Suppressor macrophage treated with lipopolysaccharide for 4 hours (primary cell): ENCODE measurements around the gene CEP70.
"Not testable (repeated sequence)": the region's sequence is repeated elsewhere in the genome, so short reads cannot be mapped to it uniquely, and the experiment has no call there.

Source experiments
- DNase-seq: peaks from one replicate; pipeline ENCODE4 v3.0.0-alpha.2; 2020

CEP70 gene, protein sequence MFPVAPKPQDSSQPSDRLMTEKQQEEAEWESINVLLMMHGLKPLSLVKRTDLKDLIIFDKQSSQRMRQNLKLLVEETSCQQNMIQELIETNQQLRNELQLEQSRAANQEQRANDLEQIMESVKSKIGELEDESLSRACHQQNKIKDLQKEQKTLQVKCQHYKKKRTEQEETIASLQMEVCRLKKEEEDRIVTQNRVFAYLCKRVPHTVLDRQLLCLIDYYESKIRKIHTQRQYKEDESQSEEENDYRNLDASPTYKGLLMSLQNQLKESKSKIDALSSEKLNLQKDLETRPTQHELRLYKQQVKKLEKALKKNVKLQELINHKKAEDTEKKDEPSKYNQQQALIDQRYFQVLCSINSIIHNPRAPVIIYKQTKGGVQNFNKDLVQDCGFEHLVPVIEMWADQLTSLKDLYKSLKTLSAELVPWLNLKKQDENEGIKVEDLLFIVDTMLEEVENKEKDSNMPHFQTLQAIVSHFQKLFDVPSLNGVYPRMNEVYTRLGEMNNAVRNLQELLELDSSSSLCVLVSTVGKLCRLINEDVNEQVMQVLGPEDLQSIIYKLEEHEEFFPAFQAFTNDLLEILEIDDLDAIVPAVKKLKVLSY

DNA sequence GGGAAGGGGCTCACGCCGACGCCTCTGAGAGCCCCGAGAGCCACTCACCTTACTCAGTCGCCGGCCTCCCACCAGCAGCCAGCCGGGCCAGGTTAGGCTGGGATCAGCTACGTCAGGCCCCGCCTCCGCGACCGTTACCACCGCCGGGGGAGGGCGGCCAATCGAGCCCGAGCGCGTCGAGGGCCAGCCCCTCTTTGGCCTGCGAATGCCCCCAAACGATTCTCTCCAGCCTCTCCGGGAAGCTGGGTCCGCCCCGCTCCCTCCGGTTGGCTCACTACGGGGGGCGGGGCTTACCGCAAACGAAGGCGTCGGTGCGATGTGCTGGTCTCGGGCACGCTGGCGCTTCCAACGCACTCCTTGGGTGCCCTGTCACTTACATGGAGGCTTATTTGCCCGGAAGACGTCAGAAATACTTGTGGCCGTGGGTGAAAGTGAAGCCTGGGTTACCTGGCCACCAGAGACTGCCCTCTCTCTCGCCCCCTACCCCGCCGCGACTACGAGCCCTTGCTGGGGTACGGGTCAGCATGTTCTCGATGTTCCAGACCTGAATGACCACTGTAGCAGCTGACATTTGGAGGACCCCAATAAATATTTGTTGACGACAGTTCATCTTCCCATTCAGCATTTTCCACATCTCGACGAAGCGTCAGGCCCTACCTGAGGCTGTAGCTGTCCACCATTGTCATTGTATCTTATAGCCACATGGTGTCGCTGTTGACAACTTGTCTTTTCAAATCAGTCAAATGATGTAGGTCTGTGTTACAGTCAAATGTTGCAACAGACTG lies at the start of gene CEP70:
TSS of gene CEP70 (minus strand) at position 111 of the 785 bp plus-strand sequence. CDS start 21,333 bp downstream, outside the sequence.
- DNase-seq = peak; percentile 90

DNA sequence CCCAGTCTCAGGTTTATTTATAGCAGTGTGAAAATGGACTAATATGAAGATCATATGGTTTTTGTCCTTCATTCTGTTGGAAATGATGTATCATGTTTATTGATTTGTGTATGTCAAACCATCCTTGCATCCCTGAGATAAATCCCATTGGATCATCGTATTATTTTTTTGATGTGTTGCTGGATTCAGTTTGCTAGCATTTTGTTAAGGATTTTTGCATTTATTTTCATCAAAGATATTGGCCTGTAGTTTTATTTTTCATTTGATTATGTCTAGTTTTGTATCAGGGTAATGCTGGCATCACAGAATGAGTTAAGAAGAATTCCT lies 48.8 kb upstream of the CEP70 start:
- no peak for DNase-seq

DNA sequence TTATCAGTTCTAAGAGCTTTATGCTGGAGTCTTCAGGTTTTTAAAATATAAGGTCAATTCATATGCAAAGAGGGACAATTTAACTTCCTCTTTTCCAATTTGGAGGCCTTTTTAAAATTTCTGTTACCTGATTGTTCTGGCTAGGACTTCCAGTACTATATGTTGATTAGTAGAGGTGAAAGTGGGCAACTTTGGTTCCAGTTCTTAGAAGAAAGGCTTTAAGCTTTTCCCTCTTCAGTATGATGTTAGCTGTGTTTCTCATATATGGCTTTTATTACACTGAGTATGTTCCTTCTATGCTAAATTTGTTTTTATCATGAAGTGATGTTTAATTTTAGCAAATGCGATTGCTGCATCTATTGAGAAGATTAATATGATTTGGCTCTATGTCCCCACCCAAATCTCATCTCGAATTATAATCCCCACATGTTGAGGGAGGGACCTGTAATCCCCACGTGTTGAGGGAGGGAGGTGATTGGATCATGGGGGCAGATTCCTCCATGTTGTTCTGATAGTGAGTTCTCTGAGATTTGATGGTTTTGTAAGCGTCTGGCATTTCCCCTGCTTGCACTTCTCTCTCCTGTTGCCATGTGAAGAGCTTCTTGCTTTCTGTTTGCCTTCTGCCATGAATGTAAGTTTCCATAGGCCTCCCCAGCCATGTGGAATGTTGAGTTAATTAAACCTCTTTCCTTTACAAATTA lies 48.3 kb upstream of the CEP70 start:
- no peak for DNase-seq

DNA sequence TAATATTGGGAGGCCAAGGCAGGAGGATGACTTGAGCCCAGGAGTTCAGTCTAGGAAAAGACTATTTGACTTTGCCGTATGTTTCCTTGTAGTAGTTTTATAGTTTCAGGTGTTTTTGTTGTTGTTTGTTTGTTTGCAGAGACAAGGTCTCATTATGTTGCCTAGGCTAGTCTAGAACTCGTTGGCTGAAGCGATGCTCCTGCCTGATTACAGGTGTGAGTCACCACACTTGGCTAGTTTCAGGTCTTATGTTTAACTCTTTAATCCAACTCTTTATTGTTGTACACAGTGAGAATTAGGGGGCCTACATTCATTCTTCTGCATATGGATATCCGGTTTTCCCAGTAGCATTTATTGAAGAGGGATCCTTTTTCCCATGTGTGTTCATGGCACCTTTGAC lies 46.5 kb upstream of the CEP70 start:
- DNase-seq = no peak

DNA sequence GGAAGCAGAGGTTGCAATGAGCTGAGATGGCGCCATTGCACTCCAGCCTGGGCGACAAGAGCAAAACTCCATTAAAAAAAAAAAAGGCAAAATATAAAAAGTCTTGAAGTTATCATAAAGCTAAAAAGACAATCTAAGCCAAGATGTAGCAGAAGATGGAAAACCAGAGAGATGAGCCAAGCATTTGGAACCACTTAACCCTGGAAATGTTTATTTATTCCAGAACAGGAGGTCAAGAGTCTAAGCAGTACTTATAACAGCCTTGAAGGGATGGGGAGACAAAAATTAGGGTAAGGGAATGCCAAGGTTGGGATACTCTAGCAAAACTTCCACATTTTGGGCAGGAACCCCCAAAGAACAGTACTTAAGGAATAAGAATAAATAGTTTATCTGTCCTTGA lies 44.6 kb upstream of the CEP70 start:
- no peak for DNase-seq

DNA sequence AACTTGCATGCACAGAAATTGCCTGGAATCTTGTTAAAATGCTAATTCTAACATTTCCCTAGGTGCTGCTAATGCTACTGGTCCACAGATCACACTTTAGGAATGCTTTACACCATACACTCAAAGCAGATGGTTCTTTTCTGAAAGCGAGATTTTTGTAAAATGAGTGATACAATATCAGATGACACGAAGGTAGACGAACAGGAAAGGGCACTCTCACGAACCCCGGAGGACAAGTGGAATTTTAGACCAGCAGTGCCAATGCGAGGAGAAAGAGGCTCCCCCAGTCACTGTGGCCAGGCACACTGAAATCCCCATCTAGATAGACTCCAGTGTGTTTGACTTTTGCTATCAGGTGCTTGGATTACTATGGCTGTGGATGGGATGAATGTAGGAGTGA lies 35.5 kb upstream of the CEP70 start:
- no peak for DNase-seq

DNA sequence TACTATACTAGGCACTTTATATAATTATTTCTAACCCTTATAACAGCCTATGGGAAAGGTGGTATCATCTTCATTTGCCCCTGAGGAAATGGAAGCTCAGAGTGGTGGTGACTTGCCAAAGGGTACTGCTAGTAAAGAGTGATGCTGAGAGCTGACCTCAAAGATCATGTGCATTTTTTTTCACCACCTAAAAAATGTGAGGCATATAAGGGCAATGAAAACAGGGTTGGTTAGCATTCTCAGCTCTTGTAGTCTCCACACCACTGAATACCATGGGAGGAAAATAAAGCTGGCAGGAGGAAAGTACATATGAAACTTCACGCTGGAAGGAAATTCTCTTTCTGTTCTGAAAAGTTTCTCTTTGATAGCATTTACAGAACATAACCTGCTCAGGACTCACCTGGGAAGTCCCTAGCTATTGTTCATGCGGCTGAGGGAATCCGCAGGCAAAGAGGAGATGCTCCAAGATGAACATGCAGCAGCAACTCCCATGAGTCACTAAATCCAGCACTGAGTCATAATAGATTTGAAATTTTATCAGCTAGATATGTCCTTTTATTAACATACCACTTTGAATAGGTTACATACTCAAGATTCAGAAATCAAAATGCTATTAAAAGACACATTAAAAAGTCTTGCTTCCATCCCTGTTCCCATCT lies 31.8 kb upstream of the CEP70 start:
- no peak for DNase-seq

DNA sequence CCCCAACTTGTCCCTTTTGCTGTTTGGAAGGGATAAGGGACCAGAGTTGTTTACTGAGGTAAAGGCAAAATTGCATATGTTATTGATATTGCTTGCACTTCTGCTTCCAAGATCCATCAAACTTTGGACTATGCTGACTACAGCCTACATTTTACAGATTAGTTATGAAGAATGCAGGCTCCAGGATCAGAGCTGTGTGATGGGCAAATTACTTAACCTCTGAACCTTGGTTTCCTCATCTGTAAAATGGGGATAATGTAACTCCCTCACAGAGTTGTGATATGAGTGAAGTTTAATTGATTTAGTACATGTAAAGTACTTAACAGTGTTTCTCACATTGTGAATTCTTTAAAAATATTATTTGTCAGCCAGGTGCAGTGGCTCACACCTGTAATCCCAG lies 30.5 kb upstream of the CEP70 start:
- no peak for DNase-seq

DNA sequence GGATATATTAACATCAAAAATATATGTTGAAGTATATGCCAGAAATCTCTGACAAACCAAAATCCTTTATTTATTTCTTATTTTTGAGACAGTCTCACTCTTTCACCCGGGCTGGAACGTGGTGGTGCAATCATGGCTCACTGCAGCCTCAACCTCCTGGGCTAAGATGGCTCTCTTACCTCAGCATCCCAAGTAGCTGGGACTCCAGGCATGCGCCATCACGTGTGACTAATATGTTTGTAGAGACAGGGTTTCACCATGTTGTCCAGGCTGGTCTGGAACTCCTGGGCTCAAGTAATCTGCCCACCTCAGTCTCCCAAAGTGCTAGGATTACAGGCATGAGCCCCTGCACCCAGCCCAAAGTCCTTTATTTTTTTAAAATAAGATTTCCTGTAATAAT lies 26.4 kb upstream of the CEP70 start:
- DNase-seq = no peak

DNA sequence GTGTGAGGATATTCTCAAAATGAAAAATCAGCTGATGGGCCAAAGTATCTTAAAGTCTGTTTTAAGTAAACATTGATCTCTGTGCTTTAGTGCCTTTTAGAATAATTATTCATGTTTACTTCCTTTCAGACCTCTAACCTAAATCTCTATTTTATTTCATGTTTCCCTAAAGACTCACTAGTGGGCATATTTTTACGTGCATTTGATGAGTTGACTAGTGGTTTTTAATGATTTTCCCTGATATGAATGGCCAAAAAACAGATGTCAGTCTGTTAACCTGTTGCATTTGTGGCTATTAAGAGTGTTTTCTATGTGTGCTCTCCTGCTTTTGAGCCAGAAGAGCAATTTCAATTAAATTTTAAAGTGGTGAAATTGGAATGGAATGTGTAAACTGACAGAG lies 21.4 kb upstream of the CEP70 start:
- no peak for DNase-seq

DNA sequence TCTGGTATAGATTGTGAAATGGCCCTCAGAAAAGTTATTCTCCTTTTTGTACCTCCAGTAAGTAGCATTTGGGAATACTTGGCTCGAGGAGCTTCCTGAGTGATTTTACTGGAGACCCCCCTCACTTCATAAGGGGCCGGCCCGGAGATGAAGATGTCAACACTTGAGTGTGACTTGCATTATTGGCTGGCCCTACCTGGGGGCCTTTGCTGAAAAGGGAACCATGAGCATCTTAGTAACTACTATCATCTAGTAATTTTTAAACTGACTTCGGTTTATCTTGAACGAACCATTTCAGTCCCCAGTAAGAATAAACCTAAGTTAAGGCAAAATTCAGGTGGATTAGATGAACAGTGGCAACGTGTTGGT lies 15.8 kb upstream of the CEP70 start:
- no peak for DNase-seq

DNA sequence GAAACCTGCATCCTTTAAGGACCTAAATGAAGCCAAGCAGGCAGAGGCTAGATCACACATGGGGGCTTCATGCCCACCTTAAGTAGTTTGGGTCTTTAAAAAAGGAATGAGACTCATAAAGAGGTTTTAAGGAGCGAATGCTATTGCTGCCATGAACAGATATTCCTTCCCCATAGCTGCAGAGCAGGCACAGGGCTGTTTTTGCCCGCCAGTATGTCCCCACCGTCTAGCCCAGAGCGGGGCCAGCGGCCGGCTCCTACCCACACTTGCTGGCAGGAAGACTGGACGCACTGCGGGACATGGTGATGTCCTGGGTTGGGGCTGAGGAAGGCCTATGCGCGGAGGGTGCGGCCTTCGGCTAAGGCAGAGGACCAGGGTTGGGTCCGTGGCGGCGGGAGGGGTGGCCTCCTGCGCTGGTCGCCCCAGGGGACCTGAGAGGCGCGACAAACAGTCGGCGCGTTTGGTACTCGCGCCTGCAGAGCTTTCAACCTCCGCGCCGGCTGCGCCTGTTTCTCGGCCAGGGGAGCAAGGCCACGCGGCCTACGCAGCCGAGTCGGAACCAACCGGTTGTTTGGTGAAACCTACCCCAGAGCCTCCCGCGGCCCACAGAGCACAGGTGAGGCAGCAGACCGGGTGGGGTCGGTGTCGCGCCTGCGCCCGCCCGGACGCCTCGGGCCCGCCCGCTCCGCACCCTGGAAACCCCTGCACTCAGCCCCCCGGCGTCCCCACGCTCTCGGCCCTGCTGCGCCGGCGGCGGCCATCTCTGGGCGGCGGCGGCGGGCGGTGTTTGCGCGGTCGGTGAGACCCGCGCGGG lies 14.5 kb upstream of the CEP70 start, which contains the start of gene FAIM:
TSS of gene FAIM (plus strand) at position 450 of the 814 bp plus-strand sequence. CDS start 10,956 bp downstream, outside the sequence.
- peak; percentile 51 for DNase-seq

DNA sequence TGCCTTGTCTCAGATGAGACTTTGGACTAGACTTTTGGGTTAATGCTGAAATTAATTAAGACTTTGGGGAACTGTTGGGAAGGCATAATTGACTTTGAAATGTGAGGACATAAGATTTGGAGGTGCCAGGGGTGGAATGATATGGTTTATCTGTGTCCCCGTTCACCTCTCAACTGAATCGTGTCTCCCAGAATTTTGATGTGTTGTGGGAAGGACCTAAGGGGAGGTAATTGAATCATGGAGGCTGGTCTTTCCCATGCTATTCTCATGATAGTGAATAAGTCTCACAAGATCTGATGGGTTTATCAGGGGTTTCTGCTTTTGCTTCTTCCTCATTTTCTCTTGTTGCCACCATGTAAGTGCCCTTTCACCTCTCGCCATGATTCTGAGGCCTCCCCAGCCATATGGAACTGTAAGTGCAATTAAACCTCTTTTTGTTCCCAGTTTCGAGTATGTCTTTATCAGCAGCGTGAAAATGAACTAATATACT lies 10.1 kb upstream of the CEP70 start:
- DNase-seq = peak; percentile 22

DNA sequence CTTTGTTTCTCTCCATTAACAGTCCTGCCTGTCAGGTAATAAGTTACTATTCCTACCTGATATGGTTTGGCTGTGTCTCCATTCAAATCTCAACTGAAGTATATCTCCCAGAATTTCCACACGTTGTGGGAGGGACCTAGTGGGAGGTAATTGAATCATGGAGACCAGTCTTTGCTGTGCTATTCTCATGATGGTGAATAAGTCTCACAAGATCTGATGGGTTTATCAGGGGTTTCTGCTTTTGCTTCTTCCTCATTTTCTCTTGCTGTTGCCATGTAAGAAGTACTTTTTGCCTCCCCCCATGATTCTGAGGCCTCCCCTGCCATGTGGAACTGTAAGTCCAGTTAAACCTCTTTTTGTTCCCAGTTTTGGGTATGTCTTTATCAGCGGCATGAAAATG lies 7.6 kb upstream of the CEP70 start:
- DNase-seq = peak; percentile 74

DNA sequence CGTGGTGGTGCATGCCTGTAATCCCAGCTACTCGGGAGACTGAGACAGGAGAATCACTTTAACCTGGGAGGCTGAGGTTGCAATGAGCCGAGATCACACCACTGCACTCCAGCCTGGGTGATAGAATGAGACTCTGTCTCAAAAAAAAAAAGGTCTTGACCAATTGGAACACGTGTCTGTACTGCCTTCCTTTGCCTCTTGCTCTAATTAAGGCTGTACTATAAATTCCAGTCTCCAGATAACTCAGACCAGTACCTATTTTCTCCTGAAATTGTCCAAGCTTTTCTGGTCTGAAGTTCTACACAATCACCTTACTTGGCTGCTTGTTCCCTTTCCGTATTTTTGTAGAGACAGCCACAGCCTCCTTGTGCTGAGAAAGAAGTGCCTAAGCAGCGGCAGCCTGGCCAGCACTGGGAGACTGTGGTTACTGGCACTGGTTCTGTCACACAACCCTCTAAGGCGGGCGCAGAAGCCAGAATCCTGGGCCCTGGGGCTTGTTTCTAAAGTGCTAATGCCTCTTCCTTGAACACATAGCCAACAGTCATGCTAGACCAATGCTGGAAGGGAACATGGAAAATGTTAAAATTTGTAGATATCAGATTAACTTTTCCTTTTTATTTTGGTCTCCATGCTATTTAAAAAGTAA lies 6.2 kb upstream of the CEP70 start:
- DNase-seq = no peak

DNA sequence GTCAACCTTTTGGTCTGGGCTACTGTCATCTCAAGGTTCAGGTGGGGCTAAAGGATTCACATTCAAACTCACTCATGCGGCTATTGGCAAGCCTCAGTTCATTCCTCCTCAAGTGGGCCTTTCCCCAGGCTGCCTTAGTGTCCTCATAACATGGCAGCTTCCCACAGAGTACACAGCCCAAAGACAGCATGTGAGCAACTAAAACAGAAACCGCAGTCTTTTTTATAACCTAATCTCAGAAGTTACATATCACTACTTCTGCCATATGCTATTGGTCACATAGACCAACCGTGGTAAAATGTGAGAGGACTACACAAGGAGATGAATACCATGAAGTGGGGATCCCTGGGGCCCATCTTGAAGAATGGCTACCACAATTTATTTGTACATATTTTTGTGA lies 4.5 kb upstream of the CEP70 start:
- no peak for DNase-seq

DNA sequence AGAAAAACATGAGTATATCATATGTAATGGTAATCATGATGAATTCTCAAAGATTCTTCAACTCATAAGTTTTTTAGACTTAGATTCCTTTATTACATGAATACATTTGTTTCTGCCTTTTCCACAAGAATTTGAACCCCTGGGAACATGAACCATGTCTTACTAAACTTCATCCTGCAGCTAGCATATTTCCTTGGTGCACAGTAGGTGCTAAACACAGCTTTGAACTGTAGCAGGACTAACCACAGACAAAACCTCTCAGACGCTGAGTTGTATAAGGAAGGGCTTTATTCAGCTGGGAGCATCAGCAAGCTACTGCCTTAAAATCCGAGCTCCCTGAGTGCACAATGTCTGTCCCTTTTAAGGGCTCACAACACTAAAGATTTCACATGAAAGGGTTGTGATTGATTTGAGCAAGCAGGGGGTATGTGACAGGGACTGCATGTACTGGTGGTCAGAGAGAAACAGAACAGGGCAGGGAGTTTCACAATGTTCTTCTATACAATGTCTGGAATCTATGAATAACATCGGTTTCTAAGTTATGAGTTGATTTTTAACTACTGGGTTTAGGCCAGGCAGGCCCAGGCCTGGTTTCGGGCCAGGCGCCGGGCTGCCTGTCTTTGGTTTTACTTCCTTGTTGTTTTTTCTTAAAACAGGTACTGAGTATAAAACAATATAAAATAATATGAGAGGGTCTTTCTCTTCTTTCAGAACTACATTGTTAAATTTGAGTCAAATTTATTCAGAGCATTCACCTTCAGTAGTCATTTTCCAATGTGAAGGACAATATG lies 3.3 kb upstream of the CEP70 start:
- not testable (repeated sequence) for DNase-seq

DNA sequence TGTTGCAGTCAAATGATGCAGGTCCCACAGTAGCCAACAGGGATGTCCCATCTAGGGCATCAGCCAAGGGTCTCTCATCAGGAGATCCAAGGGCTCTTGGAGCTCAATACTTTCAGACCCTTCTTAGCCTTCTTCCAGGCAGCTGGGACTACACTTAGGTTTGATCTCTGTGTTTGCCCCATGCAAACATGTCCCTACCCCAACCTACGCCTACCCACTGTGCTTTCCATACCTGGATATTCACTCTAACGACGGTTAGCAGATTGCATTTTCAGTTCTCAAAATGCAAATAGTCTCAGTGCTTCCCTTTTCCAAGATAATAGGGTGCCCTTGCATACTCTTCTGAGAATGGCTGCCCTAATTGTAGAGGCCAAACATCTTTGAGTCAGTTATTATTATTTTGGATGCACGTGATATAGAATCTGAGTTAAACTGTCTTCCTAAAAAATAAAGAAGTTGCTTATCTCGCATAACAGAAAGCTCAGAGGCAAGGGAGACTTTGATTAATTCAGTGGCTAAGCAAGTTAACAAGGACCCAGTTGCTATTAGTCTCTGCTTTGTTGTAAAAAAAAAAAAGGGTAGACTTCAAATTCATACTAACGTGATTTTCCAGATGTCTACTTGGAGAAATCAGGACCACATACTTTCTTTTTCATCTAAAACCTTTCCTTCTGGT lies 1.0 kb upstream of the CEP70 start:
- no peak for DNase-seq

DNA sequence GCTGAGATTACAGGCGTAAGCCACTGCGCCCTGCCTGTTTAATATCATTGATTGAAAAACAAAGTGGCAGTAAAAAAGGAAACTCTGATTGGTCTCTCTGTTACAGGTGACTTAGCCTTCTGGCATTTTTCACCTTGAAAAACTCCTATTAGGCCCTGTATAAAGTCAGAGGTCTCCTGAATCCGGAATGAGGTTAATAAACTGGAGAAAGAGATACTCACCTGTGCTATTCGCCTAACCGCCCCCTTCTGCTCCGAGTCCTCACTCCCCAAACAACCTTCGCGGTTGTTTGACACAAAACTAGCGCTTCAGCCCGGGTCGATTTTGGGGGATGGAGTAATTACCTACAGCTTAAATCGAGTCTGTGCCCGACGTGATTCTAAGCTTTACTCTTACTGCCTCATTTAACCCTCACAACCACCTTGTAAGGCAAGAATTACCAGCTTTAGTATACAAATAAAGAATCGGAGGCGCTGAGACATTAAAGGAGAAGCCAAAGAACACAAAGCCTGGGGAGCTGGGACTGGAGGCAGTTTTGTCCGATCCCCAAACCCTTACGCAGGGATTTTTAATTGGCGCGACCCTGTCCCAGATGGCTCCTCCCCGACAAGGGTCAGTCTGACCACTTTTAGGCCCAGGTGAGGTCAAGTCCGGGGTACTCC lies 441 bp downstream of the CEP70 start:
- DNase-seq = no peak
